ENCODE results near the gene DMD. TPM values are rescaled to one million over a fixed set of nuclear protein-coding genes. Genes with fewer than 3 reads are reported as not detected.
"Not testable (repeated sequence)": the region's sequence is repeated elsewhere in the genome, so short reads cannot be mapped to it uniquely, and the experiment has no call there.

The DMD gene
- total RNA-seq, 2 donors from 2014 or later: 2.8 to 3.4 TPM

DNA sequence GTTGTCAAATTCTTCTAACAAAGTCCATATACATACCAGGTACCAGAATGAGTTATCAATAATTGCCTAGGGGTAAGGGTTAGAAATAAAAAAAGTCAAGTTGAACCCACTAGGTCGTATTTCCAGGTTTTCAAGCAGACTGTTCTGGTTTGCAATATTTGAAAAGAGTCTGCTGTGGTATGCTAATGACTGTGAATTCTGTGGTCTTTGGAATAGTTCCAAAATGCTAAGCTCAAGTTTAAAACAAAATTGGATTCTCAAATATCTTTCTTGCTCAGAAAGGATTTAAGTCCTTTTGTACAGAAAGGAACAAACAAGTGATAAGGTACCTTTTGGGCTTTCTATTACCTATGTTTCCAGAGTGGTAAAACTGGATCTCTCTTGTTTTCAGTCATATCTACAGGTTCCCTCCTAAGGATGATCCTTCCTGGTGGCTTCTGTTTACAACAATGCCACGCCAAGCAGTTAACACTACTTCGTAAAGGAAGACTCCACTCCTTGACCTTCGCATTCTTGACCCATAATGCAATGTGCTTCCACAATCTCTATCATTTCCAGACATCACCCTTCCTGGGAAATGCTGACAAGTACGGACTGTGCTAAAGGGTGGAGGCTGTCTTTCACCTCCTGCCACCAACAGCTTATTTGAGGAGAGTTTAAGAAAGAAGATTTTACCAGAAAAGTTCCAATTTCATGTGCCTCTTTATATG is 1607.8 kb downstream of the DMD start:
- ATAC-seq (no peak), DNase-seq (ENCODE audit: low spot score) (no peak)
- H3K4me1 Mint-ChIP-seq (ENCODE audit: low read depth in 2 of 2): no peaks in the 10 kb centered on the region
- no peak overlapping the region for H3K4me3 Mint-ChIP-seq
- no peaks in the 10 kb centered on the region for H3K9me3 Mint-ChIP-seq
- no peaks in the 10 kb centered on the region for H3K36me3 Mint-ChIP-seq
- no peak overlapping the region for H3K27ac Mint-ChIP-seq
- no peaks in the 10 kb centered on the region for H3K27me3 Mint-ChIP-seq

DNA sequence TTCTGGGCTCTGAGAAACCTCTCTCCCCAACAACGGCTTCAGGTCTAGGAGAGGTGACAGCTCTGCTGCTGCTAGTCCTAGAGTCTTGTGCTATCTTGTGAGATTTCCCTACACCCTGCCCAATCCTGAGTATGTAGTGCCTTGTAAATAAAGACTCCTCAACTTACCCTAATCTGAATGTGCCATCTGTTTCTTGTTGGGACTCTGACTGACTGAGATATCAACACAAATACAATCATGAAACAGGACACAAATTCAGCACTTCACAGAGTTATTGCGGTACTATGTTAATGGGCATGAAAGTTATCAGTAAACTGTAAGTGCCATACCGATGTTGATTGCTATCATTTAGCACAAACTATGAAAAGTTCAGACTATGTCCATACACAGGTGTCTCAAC is 1610.5 kb downstream of the DMD start:
- no peak overlapping the region for H3K27ac Mint-ChIP-seq
- no peaks in the 10 kb centered on the region for H3K36me3 Mint-ChIP-seq
- H3K9me3 Mint-ChIP-seq: no peaks in the 10 kb centered on the region
- no peaks in the 10 kb centered on the region for H3K27me3 Mint-ChIP-seq
- no peaks in the 10 kb centered on the region for H3K4me1 Mint-ChIP-seq (ENCODE audit: low read depth in 2 of 2)
- no peak overlapping the region for H3K4me3 Mint-ChIP-seq
- DNase-seq (ENCODE audit: low spot score) (no peak), ATAC-seq (no peak)

DNA sequence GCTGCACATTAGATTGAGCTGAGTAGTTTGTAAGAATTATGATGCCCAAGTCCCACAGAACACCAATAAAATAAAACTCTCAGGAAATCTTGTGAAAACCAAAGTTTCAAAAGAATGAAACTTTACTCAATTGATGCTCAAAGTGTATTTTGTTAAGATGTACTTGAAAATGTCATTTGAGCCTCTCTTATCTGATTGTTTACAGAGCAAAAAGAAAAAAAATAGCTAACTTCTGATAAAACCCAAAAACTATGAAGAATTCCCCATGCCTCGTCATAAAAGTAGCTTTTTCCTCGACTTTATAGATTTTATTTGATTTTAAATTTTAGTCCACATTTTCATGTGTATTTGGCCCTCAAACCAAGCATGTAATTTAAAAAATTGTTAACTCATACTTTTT is 1618.0 kb downstream of the DMD start:
- ATAC-seq (no peak), DNase-seq (ENCODE audit: low spot score) (no peak)
- peaks cover 3% of the 10 kb centered on the region for H3K9me3 Mint-ChIP-seq
- no peak overlapping the region for H3K27ac Mint-ChIP-seq
- peaks cover 0 to 2% of the 10 kb centered on the region in 2 donors for H3K27me3 Mint-ChIP-seq
- no peaks in the 10 kb centered on the region for H3K4me1 Mint-ChIP-seq (ENCODE audit: low read depth in 2 of 2)
- H3K36me3 Mint-ChIP-seq: no peaks in the 10 kb centered on the region
- no peak overlapping the region for H3K4me3 Mint-ChIP-seq

DNA sequence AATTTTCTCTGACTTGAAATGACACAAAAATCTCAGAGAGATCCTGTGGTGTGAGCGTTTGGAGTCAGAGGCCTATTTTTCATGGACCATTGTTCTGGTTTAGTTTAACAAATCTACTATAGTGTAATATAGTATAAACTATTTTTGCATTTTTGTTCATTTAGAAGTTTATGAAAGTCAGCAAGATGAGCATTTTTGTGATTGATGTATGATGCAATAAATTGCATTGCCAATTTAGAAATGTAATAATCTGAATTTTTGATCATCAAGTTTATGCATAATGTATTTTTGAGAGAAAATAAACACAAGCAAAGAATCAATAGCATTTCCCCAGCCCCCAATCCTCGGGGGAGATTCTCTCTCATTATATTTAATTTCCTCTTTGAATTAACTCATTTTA is 1620.0 kb downstream of the DMD start:
- Mint-ChIP-seq H3K4me3 (no peak overlapping the region), H3K4me1 (ENCODE audit: low read depth in 2 of 2) (no peaks in the 10 kb centered on the region), H3K9me3 (peaks cover 3% of the 10 kb centered on the region), H3K27me3 (peaks cover 0 to 2% of the 10 kb centered on the region in 2 donors), H3K27ac (no peak overlapping the region), H3K36me3 (no peaks in the 10 kb centered on the region)
- no peak for DNase-seq (ENCODE audit: low spot score)
- no peak for ATAC-seq

DNA sequence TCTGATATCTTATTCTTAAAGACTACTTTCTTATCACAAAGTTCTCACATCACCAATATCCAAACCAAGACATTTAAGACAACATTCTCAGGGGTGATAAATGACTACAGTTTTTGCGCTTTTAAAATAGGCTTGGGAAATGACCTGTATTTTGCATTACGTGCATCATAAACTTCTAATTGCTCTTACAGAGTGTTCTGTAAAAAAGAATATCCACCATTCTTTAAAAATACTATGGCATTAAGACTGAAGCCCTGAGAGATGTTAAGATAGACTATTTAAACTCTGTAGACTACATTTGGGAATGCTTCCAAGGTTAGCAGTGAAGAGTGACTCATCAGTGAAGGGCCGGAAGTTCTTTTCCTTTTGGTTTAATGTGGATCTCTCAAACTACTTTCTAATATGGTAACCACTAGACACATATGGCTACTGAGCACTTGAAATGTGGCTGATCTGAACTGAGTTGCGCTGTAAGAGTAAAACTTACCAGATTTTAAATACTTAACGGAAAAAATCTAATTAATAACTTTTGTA is 1620.7 kb downstream of the DMD start:
- no peaks in the 10 kb centered on the region for H3K4me1 Mint-ChIP-seq (ENCODE audit: low read depth in 2 of 2)
- peaks cover 3% of the 10 kb centered on the region for H3K9me3 Mint-ChIP-seq
- H3K4me3 Mint-ChIP-seq: no peak overlapping the region
- no peaks in the 10 kb centered on the region for H3K36me3 Mint-ChIP-seq
- DNase-seq (ENCODE audit: low spot score) (no peak), ATAC-seq (no peak)
- peaks cover 0 to 4% of the 10 kb centered on the region in 2 donors for H3K27me3 Mint-ChIP-seq
- H3K27ac Mint-ChIP-seq: no peak overlapping the region

DNA sequence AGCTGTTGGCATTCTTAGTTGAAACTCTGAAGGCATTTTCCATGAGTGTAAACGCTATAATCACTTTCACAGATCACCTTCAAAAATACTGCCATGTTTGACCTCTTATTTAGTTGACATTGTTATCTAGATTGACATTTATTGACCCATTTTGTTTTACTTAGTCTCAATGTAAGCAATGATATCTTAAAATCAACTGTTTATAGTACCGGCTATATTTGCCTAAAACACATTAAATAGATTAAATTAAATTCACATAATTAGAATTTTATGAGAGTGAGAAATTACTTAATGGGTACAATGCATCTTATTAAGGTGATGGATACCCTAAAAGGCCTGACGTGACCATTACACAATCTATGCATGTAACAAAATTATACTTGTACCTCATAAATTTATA is 1621.8 kb downstream of the DMD start:
- Mint-ChIP-seq H3K9me3 (peaks cover 5% of the 10 kb centered on the region), H3K4me3 (no peak overlapping the region), H3K27ac (no peak overlapping the region), H3K4me1 (ENCODE audit: low read depth in 2 of 2) (no peaks in the 10 kb centered on the region), H3K27me3 (peaks cover 0 to 4% of the 10 kb centered on the region in 2 donors), H3K36me3 (no peaks in the 10 kb centered on the region)
- ATAC-seq (no peak), DNase-seq (ENCODE audit: low spot score) (no peak)

DNA sequence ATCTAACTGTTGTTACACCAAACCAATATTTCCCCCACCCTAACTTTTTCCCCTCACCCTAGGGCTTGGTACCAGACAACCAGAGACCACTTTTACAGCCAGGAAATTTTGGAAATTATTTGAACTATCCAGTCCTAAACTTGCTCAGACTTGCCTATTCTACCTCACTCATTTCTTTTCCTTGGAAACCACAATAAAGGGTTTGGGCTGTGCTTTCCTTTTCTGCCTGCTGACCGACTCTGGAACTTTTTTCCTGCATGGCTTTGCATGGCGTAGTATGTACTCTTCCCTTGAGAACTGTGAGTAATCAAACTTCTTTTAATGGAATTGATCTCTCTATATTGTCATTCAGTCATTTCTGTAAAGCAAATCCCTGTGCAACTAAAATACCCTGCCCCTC is 1623.0 kb downstream of the DMD start:
- no peak overlapping the region for H3K4me3 Mint-ChIP-seq
- H3K4me1 Mint-ChIP-seq (ENCODE audit: low read depth in 2 of 2): no peaks in the 10 kb centered on the region
- no peak overlapping the region for H3K27ac Mint-ChIP-seq
- H3K9me3 Mint-ChIP-seq: peaks cover 9% of the 10 kb centered on the region
- ATAC-seq (no peak), DNase-seq (ENCODE audit: low spot score) (no peak)
- H3K27me3 Mint-ChIP-seq: peaks cover 0 to 4% of the 10 kb centered on the region in 2 donors
- H3K36me3 Mint-ChIP-seq: no peaks in the 10 kb centered on the region

DNA sequence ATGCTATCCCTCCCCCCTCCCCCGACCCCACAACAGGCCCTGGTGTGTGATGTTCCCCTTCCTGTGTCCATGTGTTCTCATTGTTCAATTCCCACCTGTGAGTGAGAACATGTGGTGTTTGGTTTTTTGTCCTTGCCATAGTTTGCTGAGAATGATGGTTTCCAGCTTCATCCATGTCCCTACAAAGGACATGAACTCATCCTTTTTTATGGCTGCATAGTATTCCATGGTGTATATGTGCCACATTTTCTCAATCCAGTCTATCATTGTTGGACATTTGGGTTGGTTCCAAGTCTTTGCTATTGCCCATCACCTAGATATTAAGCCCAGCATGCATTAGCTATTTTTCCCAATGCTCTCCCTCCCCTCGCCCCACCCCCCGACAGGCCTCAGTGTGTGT is 1627.5 kb downstream of the DMD start:
- H3K36me3 Mint-ChIP-seq; ATAC-seq; H3K4me1 Mint-ChIP-seq (ENCODE audit: low read depth in 2 of 2); H3K27ac Mint-ChIP-seq; H3K4me3 Mint-ChIP-seq; H3K27me3 Mint-ChIP-seq; DNase-seq (ENCODE audit: low spot score): not testable (repeated sequence)
- peaks cover 10% of the 10 kb centered on the region for H3K9me3 Mint-ChIP-seq

DNA sequence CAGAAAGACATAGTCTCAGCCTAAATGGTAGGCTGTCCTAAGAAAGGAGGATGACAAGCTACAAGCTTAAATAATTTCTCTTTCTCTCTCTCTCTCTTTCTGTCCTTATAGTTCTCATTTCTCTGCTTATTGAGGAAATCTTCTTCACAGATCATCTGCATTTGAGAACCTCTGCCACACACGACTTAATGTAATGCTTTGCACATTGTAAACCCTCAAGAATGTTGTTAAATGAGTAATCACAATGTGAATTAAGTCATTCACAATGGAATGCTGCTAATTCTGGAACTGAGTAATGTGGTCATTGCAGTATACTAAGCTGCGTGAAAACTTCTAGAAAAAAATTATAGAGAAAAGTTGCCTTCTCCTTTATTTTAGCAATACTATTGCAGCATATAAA is 1630.6 kb downstream of the DMD start:
- no peak overlapping the region for H3K27ac Mint-ChIP-seq
- H3K4me1 Mint-ChIP-seq (ENCODE audit: low read depth in 2 of 2): no peaks in the 10 kb centered on the region
- H3K36me3 Mint-ChIP-seq: no peaks in the 10 kb centered on the region
- H3K4me3 Mint-ChIP-seq: no peak overlapping the region
- DNase-seq (ENCODE audit: low spot score): no peak
- H3K27me3 Mint-ChIP-seq: peaks cover 0 to under 1% of the 10 kb centered on the region in 2 donors
- peaks cover 14% of the 10 kb centered on the region for H3K9me3 Mint-ChIP-seq
- ATAC-seq: no peak

DNA sequence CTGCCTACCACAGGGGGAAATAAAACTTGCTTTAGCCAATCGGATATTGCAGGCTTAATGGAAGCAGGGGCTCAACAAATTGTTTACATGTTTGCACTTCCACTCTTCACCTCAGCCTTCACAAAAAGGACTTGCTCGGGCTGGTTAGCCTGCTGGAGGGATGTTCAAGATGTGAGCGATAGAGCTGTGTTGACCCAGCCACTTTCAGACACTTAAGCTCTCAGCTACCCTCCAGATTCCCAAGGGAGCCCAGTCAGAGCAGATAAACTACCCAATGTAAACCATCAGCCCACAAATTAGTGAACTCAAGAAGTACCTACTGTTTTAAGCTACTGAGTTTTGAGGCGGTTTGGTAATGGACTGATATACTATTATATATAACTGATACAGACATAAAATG is 1631.1 kb downstream of the DMD start:
- no peak overlapping the region for H3K4me3 Mint-ChIP-seq
- ATAC-seq (no peak), DNase-seq (ENCODE audit: low spot score) (no peak)
- no peaks in the 10 kb centered on the region for H3K4me1 Mint-ChIP-seq (ENCODE audit: low read depth in 2 of 2)
- no peaks in the 10 kb centered on the region for H3K27me3 Mint-ChIP-seq
- no peaks in the 10 kb centered on the region for H3K36me3 Mint-ChIP-seq
- H3K27ac Mint-ChIP-seq: no peak overlapping the region
- H3K9me3 Mint-ChIP-seq: peaks cover 14% of the 10 kb centered on the region

DNA sequence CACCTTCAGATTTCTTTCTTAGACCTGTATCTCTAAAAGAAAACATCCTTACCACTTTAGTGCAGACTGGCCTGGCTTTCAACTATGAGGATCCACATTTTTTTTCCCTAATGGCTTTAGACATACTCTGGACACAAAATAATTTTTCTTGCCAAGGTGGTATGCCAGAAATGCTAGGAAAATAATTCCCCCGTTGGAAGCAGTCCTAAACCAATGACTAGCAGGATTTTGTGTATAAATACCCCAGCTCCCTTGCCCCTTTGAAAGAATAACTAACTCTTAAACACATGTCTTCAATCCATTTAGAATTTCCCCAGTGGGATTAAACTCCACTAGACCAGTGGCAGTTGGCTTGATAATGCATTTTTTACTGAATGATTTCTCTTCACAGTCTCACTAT is 1639.0 kb downstream of the DMD start:
- no peaks in the 10 kb centered on the region for H3K27me3 Mint-ChIP-seq
- no peaks in the 10 kb centered on the region for H3K36me3 Mint-ChIP-seq
- DNase-seq (ENCODE audit: low spot score) (no peak), ATAC-seq (no peak)
- H3K4me1 Mint-ChIP-seq (ENCODE audit: low read depth in 2 of 2): no peaks in the 10 kb centered on the region
- H3K4me3 Mint-ChIP-seq: no peak overlapping the region
- H3K9me3 Mint-ChIP-seq: peaks cover 2% of the 10 kb centered on the region
- no peak overlapping the region for H3K27ac Mint-ChIP-seq

DNA sequence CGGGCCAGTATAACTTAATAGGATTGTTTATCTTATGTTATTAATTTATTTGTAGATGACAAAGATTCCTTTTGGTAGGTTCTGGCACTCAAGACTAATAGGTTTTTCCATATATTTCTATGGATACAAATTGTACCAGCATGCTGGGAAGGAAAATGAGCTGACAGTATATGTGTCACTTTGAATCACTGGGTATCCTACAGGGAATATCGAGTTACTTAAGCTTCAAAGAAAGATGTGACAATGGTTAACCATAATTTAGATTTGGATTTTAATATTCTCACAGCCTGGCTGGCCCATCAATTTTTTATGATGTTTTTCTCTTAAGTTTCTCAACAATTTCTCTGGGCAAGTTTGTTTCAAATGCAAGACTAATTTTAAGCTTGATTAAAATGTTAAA is 1640.7 kb downstream of the DMD start:
- Mint-ChIP-seq H3K36me3 (no peaks in the 10 kb centered on the region), H3K27me3 (no peaks in the 10 kb centered on the region), H3K9me3 (peaks cover 2% of the 10 kb centered on the region), H3K4me3 (no peak overlapping the region), H3K4me1 (ENCODE audit: low read depth in 2 of 2) (no peaks in the 10 kb centered on the region), H3K27ac (no peak overlapping the region)
- no peak for ATAC-seq
- DNase-seq (ENCODE audit: low spot score): no peak

DNA sequence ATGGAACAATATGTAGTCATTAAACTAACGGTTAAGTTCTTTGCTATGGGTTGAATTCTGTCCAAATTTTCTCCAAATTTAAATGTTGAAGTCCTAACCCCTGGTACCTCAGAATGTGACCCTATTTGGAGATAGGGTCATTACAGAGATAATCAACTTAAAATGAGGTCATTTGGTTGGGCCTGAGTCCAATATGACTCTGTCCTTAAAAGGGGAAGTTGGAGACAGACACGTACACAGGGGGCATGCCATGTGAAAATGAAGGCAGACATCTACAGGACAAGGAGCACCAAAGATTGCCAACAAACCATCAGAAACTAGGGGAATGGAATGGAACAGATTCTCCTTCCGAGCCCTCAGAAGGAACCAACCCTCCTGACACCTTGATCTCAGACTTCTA is 1647.6 kb downstream of the DMD start:
- Mint-ChIP-seq H3K9me3 (peaks cover 5% of the 10 kb centered on the region), H3K36me3 (no peaks in the 10 kb centered on the region), H3K4me1 (ENCODE audit: low read depth in 2 of 2) (no peaks in the 10 kb centered on the region), H3K4me3 (no peak overlapping the region), H3K27ac (no peak overlapping the region), H3K27me3 (no peaks in the 10 kb centered on the region)
- DNase-seq (ENCODE audit: low spot score) (no peak), ATAC-seq (no peak)

DNA sequence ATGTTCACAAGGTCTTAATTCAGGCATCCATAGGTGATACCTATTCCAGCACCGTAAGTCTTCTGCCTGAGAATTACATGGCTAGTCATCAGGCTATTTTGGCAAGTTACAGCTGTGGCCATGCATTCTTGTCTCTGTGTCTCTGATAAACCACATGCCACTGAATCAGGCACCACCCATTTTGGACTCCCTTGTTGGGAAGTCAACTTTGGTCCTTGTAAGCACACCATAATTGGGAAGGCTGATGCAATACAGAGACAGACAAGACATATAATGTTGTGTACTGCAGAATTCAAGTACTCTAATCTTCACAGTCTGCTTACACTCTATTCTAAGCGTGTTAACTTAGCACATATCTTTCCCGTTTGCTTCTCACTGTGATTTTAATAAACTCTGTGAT is 1655.8 kb downstream of the DMD start:
- Mint-ChIP-seq H3K4me3 (no peak overlapping the region), H3K36me3 (no peaks in the 10 kb centered on the region), H3K4me1 (ENCODE audit: low read depth in 2 of 2) (no peaks in the 10 kb centered on the region), H3K27me3 (peaks cover 0 to 2% of the 10 kb centered on the region in 2 donors), H3K9me3 (peaks cover 12% of the 10 kb centered on the region), H3K27ac (no peak overlapping the region)
- ATAC-seq: no peak
- no peak for DNase-seq (ENCODE audit: low spot score)

DNA sequence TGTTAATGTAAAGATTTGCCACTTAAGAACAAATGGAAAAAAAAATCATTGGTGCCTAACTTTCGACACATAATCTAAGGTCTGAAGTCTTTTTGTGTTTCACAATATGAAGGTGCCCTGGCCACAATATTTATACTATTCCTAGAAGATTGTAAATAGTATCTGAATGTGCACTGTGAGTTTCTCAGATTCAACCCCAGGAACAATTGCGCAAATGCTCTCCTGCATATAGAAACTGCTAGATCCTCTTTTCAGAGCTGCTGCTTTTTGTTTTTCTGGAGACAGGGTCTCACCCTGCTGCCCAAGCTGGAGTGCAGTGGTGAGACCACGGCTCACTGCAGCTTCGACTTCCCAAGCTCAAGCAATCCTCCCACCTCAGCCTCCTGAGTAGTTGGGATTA is 1659.4 kb downstream of the DMD start:
- no peaks in the 10 kb centered on the region for H3K36me3 Mint-ChIP-seq
- no peak overlapping the region for H3K27ac Mint-ChIP-seq
- no peak for DNase-seq (ENCODE audit: low spot score)
- peaks cover 3% of the 10 kb centered on the region for H3K9me3 Mint-ChIP-seq
- no peaks in the 10 kb centered on the region for H3K4me1 Mint-ChIP-seq (ENCODE audit: low read depth in 2 of 2)
- ATAC-seq: no peak
- peaks cover 0 to 2% of the 10 kb centered on the region in 2 donors for H3K27me3 Mint-ChIP-seq
- no peak overlapping the region for H3K4me3 Mint-ChIP-seq
